ENCODE results near the gene CRYBG3.

The CRYBG3 gene

DNA sequence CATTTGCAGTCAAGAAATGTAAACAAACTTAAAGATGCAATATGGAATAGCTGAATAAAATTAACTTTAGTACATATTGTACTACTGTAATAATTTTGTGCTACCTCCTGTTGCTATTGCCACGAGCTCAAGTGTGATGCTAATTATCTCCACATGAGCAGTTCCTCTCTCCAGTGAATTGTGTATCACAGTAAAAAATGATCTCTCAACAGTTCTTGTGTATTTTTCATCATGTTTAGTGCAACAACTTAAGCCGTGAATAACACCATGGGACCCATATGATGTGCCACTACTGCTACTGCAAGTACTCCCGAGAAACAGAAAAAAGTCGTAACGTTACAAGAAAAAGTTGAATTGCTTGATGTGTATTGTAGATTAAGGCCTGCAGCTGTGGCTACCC, 138.1 kb downstream of the CRYBG3 start:
- TF ChIP-seq, protein P1, sequence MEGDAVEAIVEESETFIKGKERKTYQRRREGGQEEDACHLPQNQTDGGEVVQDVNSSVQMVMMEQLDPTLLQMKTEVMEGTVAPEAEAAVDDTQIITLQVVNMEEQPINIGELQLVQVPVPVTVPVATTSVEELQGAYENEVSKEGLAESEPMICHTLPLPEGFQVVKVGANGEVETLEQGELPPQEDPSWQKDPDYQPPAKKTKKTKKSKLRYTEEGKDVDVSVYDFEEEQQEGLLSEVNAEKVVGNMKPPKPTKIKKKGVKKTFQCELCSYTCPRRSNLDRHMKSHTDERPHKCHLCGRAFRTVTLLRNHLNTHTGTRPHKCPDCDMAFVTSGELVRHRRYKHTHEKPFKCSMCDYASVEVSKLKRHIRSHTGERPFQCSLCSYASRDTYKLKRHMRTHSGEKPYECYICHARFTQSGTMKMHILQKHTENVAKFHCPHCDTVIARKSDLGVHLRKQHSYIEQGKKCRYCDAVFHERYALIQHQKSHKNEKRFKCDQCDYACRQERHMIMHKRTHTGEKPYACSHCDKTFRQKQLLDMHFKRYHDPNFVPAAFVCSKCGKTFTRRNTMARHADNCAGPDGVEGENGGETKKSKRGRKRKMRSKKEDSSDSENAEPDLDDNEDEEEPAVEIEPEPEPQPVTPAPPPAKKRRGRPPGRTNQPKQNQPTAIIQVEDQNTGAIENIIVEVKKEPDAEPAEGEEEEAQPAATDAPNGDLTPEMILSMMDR (IDR thresholded peaks at IDR 0.05; ENCODE audit: borderline replicate concordance, insufficient read depth, low read depth, low read length) = no peak
- no peak overlapping the region for H3K4me3 ChIP-seq (ENCODE audit: low read depth, low read length)

DNA sequence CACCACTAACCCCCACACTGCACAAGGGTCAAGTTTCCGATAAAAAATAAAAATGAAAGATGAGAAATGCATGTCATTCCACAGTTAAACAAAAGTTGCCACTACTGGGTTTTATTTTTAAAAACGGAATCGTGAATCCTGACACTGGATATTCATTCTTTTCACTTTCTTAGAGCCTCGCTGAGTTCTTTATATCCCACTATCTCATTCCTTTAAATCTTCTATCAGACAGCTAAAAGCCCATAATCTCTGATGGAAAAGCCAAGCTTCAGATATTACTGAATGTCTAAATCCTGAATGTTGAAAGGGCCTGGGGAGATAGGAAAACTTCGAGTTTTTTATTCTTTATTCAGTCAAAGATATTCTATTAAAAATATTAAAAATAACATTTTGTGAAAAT, 138.7 kb downstream of the CRYBG3 start:
- TF ChIP-seq, protein P1 (IDR thresholded peaks at IDR 0.05; ENCODE audit: borderline replicate concordance, insufficient read depth, low read depth, low read length) = no peak
- H3K4me3 ChIP-seq (ENCODE audit: low read depth, low read length) = no peak overlapping the region

DNA sequence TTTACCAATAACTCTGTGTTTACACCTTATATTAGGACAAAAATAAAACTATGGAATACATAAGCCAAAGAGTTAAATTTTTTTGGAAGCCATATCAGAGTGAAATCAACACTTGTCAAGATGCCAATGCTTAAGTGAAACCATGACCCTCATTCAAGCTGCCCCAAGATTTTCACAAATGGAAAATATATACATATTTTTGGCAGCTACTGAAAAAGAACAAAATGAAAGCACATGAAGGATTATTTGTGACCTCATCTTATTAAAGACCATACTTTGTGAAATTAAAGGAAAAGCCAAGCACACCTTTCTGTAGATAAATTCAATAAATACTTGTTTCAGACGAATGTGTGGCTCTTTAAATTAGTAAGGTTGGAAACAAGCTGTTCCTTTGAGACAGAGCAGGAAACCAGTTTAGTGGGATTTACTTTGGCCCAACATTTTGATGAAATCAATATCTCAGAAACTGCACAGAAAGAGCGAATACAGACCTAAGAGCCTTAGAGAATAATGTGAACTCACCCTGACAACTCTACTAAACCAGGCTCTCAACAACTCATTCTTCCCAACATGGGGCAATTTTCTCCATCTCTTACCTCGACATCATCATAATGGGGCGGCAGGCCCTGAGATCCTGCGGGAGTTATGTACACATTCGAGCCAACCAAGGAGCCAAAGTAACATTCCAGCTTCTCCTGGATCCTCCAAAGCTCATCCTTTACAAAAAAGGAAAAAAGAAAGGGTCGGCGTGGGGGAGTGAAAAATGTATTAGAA, 139.4 kb downstream of the CRYBG3 start:
- TF ChIP-seq, protein P1 (IDR thresholded peaks at IDR 0.05; ENCODE audit: borderline replicate concordance, insufficient read depth, low read depth, low read length) = no peak
- no peak overlapping the region for H3K4me3 ChIP-seq (ENCODE audit: low read depth, low read length)

DNA sequence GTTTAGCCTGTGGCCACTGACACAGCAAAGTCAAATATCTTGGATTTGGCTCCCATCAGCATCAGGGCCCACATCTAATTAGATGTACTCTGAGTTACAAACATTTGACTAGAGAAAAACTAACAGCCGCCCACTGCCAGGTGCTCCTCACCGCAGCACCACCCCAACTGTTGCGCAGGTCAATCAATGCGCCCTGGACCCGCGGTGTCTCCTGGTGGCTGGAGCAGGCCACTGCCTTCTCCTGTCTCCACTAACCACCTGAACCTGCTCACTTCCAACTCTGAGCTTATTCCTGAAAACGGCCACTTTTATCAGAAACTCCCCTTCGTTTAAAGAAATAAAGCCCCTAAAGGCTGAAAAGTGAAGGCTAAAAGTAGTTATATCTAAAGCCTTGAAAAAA, 146.2 kb downstream of the CRYBG3 start:
- H3K4me3 ChIP-seq (ENCODE audit: low read depth, low read length) = no peak overlapping the region
- TF ChIP-seq, protein P1 (IDR thresholded peaks at IDR 0.05; ENCODE audit: borderline replicate concordance, insufficient read depth, low read depth, low read length) = 0 out of 2 replicates have a peak, but pooled peaks have one; percentile 8

DNA sequence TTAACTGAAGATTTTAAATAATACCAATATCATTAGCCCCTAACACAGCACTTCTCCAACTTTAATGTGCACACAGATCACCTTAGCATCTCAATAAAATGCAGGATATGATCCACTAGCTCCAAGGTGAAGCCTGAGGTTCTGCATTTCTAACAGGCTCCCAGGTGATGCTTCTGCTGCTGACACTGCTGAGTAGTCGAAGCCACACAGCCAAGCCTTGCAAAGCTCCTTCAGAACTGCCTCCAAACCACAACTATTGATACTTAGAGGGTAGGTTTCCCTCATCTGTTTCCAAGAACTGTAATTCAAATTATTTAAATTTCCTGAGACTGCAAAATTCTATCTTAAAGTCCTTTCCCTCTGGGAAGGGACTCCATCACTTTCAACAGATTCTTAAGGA, 146.6 kb downstream of the CRYBG3 start:
- H3K4me3 ChIP-seq (ENCODE audit: low read depth, low read length) = no peak overlapping the region
- TF ChIP-seq, protein P1 (IDR thresholded peaks at IDR 0.05; ENCODE audit: borderline replicate concordance, insufficient read depth, low read depth, low read length) = no peak

DNA sequence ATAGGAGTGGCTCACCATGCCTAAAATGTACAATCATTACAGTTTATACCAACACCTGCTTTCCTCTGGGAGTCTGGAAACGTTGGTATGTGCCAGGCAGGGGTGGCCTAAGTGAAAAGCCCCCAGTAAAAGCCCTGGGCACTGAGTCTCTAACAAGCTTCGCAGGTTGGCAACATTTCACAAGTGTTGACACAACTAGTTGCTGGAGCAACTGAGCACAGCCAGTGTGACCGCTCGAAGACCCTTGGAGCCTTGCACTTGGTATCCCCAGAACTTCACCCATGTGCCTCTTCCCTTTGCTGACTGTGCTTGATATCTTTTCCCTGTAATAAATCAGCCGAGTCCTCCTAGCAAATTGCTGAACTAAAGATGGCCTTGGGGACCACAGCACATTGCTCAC, 147.7 kb downstream of the CRYBG3 start:
- H3K4me3 ChIP-seq (ENCODE audit: low read depth, low read length) = no peak overlapping the region

More for the DNA sequence above, 147.7 kb downstream of the CRYBG3 start:
- TF ChIP-seq, protein P1 (IDR thresholded peaks at IDR 0.05; ENCODE audit: borderline replicate concordance, insufficient read depth, low read depth, low read length) = no peak

Measured in GM12875 (cell line).